Neural progenitor cell (in vitro differentiated cells): ENCODE results near the gene SLC51B. TPM values are rescaled to one million over a fixed set of nuclear protein-coding genes. Genes with fewer than 3 reads are reported as not detected.
A peak's percentile ranks its signal among the peaks of the same experiment; 100 is the strongest.

Experiments used
- DNase-seq: peaks from one replicate; pipeline ENCODE4 v3.0.0-alpha.2; 2016; ENCODE audit warnings: low spot score
- H2AFZ ChIP-seq: fragments of 200-600 bp; sonication (generic); replicated peaks from 2 replicates; pipeline ENCODE4 v1.6.1; 2016; ENCODE audit warnings: antibody characterized with exemption
- H3F3A ChIP-seq: fragments of 200-600 bp; sonication (generic); 2 replicates; pipeline ENCODE4 v1.6.1; 2016; ENCODE audit warnings: antibody characterized with exemption, low read depth
- H3K27ac ChIP-seq: fragments of 200-600 bp; sonication (generic); 2 replicates; pipeline ENCODE4 v1.5.1; 2016; ENCODE audit warnings: mild to moderate bottlenecking
- H3K27me3 ChIP-seq: fragments of 200-600 bp; sonication (generic); 2 replicates; pipeline ENCODE4 v1.6.1; 2016; ENCODE audit warnings: mild to moderate bottlenecking, moderate library complexity
- H3K36me3 ChIP-seq: fragments of 200-600 bp; sonication (generic); 2 replicates; pipeline ENCODE4 v1.5.1; 2016
- H3K4me1 ChIP-seq: fragments of 200-600 bp; sonication (generic); 2 replicates; pipeline ENCODE4 v1.6.1; 2016; ENCODE audit warnings: mixed run types
- H3K4me2 ChIP-seq: fragments of 200-600 bp; sonication (generic); 2 replicates; pipeline ENCODE4 v1.6.1; 2016
- H3K4me3 ChIP-seq: fragments of 200-600 bp; sonication (generic); 2 replicates; pipeline ENCODE4 v1.5.1; 2016
- H3K79me2 ChIP-seq: fragments of 200-600 bp; sonication (generic); 2 replicates; pipeline ENCODE4 v1.6.1; 2016; ENCODE audit warnings: low read depth
- H3K9ac ChIP-seq: fragments of 200-600 bp; sonication (generic); 2 replicates; pipeline ENCODE4 v1.6.1; 2016
- H3K9me3 ChIP-seq: fragments of 200-600 bp; sonication (generic); 2 replicates; pipeline ENCODE4 v1.5.1; 2016; ENCODE audit warnings: low read depth
- H4K20me1 ChIP-seq: fragments of 200-600 bp; sonication (generic); 2 replicates; pipeline ENCODE4 v1.6.1; 2016; ENCODE audit warnings: low read depth
- H3K27ac Mint-ChIP-seq: 3 replicates; pipeline ENCODE4 v1.8.0; 2021; ENCODE audit warnings: mixed read lengths
- H3K27me3 Mint-ChIP-seq: 2 replicates; pipeline ENCODE4 v1.8.0; 2022; ENCODE audit warnings: low read depth, mild to moderate bottlenecking, inconsistent platforms, moderate library complexity, mixed read lengths; ENCODE audit not compliant: insufficient read depth
- H3K36me3 Mint-ChIP-seq: 3 replicates; pipeline ENCODE4 v1.8.0; 2021; ENCODE audit warnings: mixed read lengths
- H3K4me1 Mint-ChIP-seq: 3 replicates; pipeline ENCODE4 v1.8.0; 2021; ENCODE audit warnings: mixed read lengths
- H3K4me3 Mint-ChIP-seq: 3 replicates; pipeline ENCODE4 v1.8.0; 2021; ENCODE audit warnings: mild to moderate bottlenecking, moderate library complexity, mixed read lengths
- H3K9me3 Mint-ChIP-seq: 3 replicates; pipeline ENCODE4 v1.8.0; 2020; ENCODE audit warnings: mixed read lengths
- CTCF ChIP-seq: fragments of 200-600 bp; sonication (generic); IDR thresholded peaks from 2 replicates; pipeline ENCODE4 v1.5.1; 2017; ENCODE audit warnings: antibody characterized with exemption, mild to moderate bottlenecking
- EZH2 ChIP-seq: fragments of 200-600 bp; sonication (generic); IDR thresholded peaks from 2 replicates; pipeline ENCODE4 v1.6.1; 2017; ENCODE audit warnings: antibody characterized with exemption, mild to moderate bottlenecking, moderate library complexity
- EZH2phosphoT487 ChIP-seq: fragments of 200-600 bp; sonication (generic); IDR thresholded peaks from 2 replicates; pipeline ENCODE4 v1.6.1; 2017; ENCODE audit warnings: antibody characterized with exemption
- total RNA-seq: library from RNA; depleted of rRNA; stranded (reverse); fragments of >200 nt; gene quantifications from 2 replicates; pipeline ENCODE4 v1.2.3, GENCODE V29; 2015; ENCODE audit warnings: low replicate concordance

SLC51B gene
- total RNA-seq, 1 donor from 2014 or later: not detected

GRCh38 chr15:65085990-65086679 lies 40.9 kb downstream of the SLC51B start:
- Histone ChIP-seq H2AFZ (no peak overlapping the region), H3K4me3 (no peak overlapping the region), H3K36me3 (no peaks in the 10 kb centered on the region), H3K79me2 (no peaks in the 10 kb centered on the region), H4K20me1 (peaks cover 42% of the 10 kb centered on the region), H3F3A (peaks cover 51% of the 10 kb centered on the region), H3K9me3 (no peaks in the 10 kb centered on the region), H3K4me2 (no peak overlapping the region), H3K4me1 (peaks cover 65% of the 10 kb centered on the region), H3K27ac (no peak overlapping the region), H3K27me3 (peaks cover 52% of the 10 kb centered on the region), H3K9ac (no peak overlapping the region)
- Mint-ChIP-seq H3K27ac (peak overlapping the region; percentile 46), H3K27me3 (peaks cover 20% of the 10 kb centered on the region), H3K4me1 (peaks cover 69% of the 10 kb centered on the region), H3K9me3 (no peaks in the 10 kb centered on the region), H3K36me3 (no peaks in the 10 kb centered on the region), H3K4me3 (peak overlapping the region; percentile 8)
- peak; percentile 71 for DNase-seq
- no peak for TF ChIP-seq EZH2
- TF ChIP-seq CTCF: peak; percentile 66

DNA sequence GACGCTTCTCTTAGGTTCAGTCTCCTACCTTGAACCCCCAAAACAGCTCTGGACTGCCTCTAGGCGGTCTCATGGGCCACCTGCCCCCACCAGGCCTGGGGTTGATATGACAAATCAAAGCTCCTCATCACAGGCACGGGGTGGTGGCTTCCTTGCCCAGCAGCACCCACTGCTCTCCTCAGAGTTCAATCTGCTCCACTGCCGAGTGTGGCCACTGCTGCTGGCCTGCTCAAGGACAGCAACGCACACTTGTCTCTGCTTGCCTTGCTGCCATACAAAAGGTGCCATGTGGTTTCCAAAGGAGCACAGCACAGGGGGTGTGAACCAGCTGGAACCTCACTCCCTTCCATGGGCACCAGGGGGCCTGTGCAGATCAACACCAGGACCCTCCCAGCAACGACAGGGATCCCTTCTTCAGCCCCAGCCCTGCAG lies 41.5 kb downstream of the SLC51B start:
- Histone ChIP-seq H3K4me3 (no peak overlapping the region), H3K9ac (no peak overlapping the region), H3K4me2 (no peak overlapping the region), H3K36me3 (no peaks in the 10 kb centered on the region), H3K9me3 (no peaks in the 10 kb centered on the region), H3K27me3 (peaks cover 46% of the 10 kb centered on the region), H4K20me1 (peaks cover 38% of the 10 kb centered on the region), H3K79me2 (no peaks in the 10 kb centered on the region), H3K27ac (no peak overlapping the region), H2AFZ (no peak overlapping the region), H3K4me1 (peaks cover 59% of the 10 kb centered on the region), H3F3A (peaks cover 45% of the 10 kb centered on the region)
- no peaks in the 10 kb centered on the region for H3K9me3 Mint-ChIP-seq
- H3K27ac Mint-ChIP-seq: no peak overlapping the region
- peaks cover 20% of the 10 kb centered on the region for H3K27me3 Mint-ChIP-seq
- no peak overlapping the region for H3K4me3 Mint-ChIP-seq
- H3K36me3 Mint-ChIP-seq: no peaks in the 10 kb centered on the region
- peaks cover 63% of the 10 kb centered on the region for H3K4me1 Mint-ChIP-seq
- TF ChIP-seq EZH2: no peak
- TF ChIP-seq CTCF: no peak
- TF ChIP-seq EZH2phosphoT487: no peak
- no peak for DNase-seq

DNA sequence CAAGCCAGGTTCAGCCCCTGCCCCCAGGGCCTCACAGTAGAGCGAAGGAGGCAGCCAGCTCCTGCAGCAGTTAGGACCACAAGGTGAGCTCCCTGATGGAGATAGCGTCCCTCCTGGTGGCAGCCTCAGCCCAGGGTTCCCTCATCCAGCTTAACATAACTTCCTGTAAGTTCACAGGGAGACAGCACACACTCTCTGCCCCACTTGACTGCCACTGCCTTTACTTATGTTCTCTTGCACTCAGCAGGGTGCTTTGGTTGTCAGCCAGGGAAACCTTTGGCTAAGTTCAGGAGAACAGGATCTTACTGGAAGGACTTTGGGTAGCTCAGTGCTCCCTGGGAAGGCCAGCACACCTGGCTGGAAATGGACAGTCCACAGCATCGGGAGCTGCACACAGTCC lies 42.2 kb downstream of the SLC51B start:
- Histone ChIP-seq H4K20me1 (peaks cover 31% of the 10 kb centered on the region), H3F3A (peaks cover 38% of the 10 kb centered on the region), H3K9me3 (no peaks in the 10 kb centered on the region), H3K36me3 (no peaks in the 10 kb centered on the region), H3K4me2 (no peak overlapping the region), H3K4me1 (peaks cover 52% of the 10 kb centered on the region), H3K9ac (no peak overlapping the region), H3K79me2 (no peaks in the 10 kb centered on the region), H3K27ac (no peak overlapping the region), H2AFZ (no peak overlapping the region), H3K27me3 (peaks cover 39% of the 10 kb centered on the region), H3K4me3 (no peak overlapping the region)
- H3K9me3 Mint-ChIP-seq: no peaks in the 10 kb centered on the region
- H3K4me3 Mint-ChIP-seq: no peak overlapping the region
- H3K36me3 Mint-ChIP-seq: no peaks in the 10 kb centered on the region
- peaks cover 13% of the 10 kb centered on the region for H3K27me3 Mint-ChIP-seq
- peak overlapping the region; percentile 69 for H3K27ac Mint-ChIP-seq
- TF ChIP-seq EZH2phosphoT487 (no peak), EZH2 (no peak), CTCF (no peak)
- peaks cover 57% of the 10 kb centered on the region for H3K4me1 Mint-ChIP-seq
- no peak for DNase-seq
